Measurements from ENCODE around the gene CD8A.
"Not testable (repeated sequence)": the region's sequence is repeated elsewhere in the genome, so short reads cannot be mapped to it uniquely, and the experiment has no call there.

CD8A gene

GRCh38 chr2:86776532-86776931, 14.2 kb downstream of the CD8A start:
- no peak for DNase-seq (ENCODE audit: low read depth)

- DNase-seq (ENCODE audit: low read depth): no peak
Observed at GRCh38 chr2:86775338-86775737, 15.4 kb downstream of the CD8A start.

GRCh38 chr2:86774862-86775261, 15.9 kb downstream of the CD8A start:
- no peak for DNase-seq (ENCODE audit: low read depth)

GRCh38 chr2:86772611-86773010, 18.1 kb downstream of the CD8A start:
- no peak for DNase-seq (ENCODE audit: low read depth)

DNA sequence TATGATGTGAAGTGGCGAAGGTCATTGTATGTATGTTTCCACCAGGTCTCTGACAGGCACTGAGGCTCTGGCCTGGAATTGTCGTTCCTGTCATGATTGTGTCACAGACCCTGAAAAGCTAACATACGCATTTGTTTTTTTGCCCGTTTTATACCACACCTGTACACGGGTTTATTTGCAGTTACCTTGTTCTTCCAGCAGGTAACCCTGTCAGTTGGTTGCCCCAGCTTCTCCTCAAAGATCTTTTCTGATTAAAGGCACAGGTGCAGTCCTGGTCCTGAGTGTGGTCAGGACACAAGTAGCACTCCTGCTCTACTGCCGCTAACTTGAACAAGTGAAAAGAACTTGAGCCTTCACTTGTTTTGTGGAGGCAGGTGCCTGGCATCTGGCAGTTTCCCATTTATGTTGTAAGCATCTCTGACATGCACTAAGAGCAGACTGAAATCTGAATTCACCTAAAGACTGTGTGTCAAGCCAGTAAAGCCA, 19.9 kb downstream of the CD8A start:
- no peak for DNase-seq (ENCODE audit: low read depth)

DNA sequence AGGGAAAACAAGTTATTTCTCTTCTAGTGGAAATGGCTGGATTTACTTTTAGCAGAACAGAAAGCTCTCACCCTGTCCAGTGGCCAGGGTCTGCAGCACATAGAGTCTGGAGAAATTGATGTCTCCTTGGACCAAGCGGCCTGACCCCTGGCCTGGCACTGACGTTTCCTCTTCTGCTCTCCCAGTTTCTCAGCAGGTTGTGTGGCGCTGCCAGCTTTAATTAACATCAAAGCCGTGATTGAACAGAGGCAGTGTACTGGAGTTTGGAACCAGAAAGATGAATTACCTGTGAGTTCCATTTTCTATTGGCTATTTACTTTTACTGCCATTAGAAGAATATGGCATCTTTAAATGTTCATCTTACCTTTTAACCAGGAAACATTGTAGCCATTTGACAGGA, 20.9 kb downstream of the CD8A start:
- DNase-seq (ENCODE audit: low read depth): no peak

- no peak for DNase-seq (ENCODE audit: low read depth)
Observed at GRCh38 chr2:86768189-86768949, 22.3 kb downstream of the CD8A start.

- no peak for DNase-seq (ENCODE audit: low read depth)
Observed at GRCh38 chr2:86765310-86765695, 25.4 kb downstream of the CD8A start.

GRCh38 chr2:86764661-86765309, 25.9 kb downstream of the CD8A start:
- no peak for DNase-seq (ENCODE audit: low read depth)

GRCh38 chr2:86760371-86760770, 30.3 kb downstream of the CD8A start:
- DNase-seq (ENCODE audit: low read depth): no peak

DNA sequence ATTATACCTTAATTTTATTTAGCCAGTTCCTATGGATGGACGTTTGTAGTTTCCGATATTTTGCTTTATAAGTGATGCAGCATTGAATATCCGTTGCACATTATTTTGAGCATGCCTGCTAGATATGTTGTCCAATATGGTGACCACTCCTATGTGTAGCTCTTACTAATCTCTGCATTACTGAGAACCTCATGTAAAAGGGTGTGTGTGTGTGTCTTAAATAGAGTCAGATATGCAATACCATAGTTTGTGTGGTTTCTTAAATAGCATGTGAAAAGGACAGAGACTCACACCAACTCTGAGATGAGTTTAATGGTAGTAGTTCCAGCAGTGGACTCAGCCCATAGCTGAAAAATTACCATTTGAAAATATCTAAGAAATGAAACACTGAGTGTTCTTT, 32.3 kb downstream of the CD8A start:
- no peak for DNase-seq (ENCODE audit: low read depth)

DNA sequence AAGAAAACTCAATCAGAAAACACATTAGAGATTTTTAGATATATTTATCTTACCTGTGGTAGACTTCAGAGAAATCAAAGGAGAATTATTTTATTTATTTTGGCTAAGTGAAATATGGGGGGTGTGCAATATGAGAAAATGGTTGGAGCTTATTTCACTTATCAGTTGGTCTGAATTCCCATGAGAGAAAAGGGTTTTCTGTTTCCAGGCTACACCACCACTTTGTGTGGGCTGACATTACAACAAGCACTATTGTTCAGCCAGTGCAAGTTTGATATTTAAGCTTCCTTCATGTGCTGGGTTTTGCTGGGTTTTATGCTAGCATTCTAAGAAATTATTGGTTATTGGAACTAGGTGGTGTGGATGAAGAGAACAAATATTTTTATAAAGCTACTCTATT, 37.1 kb downstream of the CD8A start:
- no peak for DNase-seq (ENCODE audit: low read depth)

DNA sequence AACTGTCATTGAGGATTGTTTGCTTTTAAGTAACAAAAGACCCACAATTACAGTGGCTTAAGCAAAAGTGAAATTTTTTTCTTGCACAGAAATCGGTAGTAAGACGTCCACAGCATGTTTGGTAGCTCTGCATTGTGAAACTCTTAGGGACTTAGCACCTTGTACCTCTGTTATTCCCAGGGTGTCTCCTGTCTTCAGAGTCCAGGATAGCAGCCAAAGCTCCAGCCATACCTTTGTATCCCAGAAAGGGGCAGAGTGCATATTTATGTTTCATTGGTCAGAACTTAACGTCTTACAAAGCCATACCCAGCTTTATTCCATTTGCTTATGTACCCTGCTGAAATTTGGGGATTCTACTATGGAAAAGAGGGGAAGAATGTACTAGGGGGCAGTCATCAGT, 37.8 kb downstream of the CD8A start:
- DNase-seq (ENCODE audit: low read depth): no peak

DNA sequence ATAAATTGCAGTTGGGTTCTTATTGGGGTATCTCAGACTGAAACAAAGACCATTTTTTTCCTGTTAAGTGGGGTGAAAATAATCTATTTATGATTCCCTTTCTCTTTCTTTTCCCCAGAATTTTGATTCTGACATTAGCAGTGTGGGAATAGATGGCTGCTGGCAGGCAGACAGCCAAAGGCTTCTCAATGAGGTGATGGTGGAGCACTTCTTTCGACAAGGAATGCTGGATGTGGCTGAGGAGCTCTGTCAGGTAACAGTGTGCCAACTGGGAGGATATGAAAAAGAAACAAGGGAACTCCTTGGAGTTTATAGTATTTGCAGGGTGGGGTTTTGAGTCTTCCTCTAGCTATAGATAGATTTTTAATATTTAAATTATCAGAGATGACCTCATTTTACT, 38.9 kb downstream of the CD8A start:
- DNase-seq (ENCODE audit: low read depth): no peak

DNA sequence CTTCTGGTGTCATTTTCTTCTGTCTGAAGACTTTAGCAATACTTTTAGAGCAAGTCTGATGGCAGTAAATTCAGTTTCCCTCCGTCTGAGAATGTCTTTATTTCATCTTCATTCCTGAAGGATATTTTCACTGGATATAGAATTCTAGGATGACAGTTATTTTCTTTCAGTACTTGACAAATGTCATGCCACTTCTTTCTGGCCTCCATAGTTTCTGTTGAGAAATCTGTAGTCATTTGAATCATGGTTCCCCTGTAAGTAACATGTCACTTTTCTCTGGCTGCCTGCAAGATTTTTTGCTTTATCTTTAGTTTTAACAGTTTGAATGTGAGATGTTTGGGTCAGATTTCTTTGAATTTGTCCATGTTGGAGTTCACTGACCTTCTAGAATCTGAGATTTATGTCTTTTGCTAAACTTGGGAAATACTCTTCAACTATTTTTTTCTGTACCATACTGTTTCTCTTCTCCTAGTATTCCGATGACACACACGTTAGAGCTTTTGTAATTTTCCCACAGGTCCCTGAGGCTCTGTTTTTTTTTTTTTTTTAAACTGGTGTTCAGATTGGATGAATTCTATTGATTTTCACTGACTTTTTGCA, 40.4 kb downstream of the CD8A start:
- DNase-seq (ENCODE audit: low read depth): no peak

- no peak for DNase-seq (ENCODE audit: low read depth)
Observed at GRCh38 chr2:86747711-86748639, 42.7 kb downstream of the CD8A start.

GRCh38 chr2:86746939-86747338, 43.8 kb downstream of the CD8A start:
- DNase-seq (ENCODE audit: low read depth): no peak

- DNase-seq (ENCODE audit: low read depth): no peak
Observed at GRCh38 chr2:86744152-86744551, 46.6 kb downstream of the CD8A start.

- not testable (repeated sequence) for DNase-seq (ENCODE audit: low read depth)
Observed at GRCh38 chr2:86741889-86742498, 48.7 kb downstream of the CD8A start.

DNA sequence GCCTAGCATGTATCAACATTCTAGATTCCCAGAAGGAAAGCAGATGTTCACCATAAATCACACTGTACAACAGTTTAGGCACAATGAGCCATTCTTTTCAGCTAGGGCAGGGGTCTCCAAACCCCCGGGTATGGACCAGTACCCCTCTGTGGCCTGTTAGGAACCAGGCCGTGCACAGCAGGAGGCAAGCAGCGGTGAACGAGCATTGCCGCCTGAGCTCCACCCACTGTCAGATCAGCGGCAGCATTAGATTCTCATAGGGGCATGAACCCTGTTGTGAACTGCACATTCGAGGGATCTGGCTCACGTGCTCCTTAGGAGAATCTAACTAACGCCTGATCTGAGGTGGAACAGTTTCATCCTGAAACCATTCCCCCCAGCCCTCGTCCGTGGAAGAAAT, 50.8 kb downstream of the CD8A start:
- DNase-seq (ENCODE audit: low read depth): not testable (repeated sequence)

- DNase-seq (ENCODE audit: low read depth): not testable (repeated sequence)
Observed at GRCh38 chr2:86739485-86739884, 51.2 kb downstream of the CD8A start.

GRCh38 chr2:86734896-86735295, 55.8 kb downstream of the CD8A start:
- DNase-seq (ENCODE audit: low read depth): not testable (repeated sequence)
